Pulmonary artery endothelial cell (primary cell): Measurements from ENCODE around the gene DYNC1I2. TPM values are rescaled to one million over a fixed set of nuclear protein-coding genes. Genes with fewer than 3 reads are reported as not detected.
"Not testable (repeated sequence)": the region's sequence is repeated elsewhere in the genome, so short reads cannot be mapped to it uniquely, and the experiment has no call there.

Experiments
- DNase-seq: peaks from one replicate; pipeline ENCODE4 v3.0.0-alpha.2; 2011; ENCODE audit warnings: low read depth, low spot score
- total RNA-seq: library from RNA; depleted of rRNA; stranded (reverse); fragments of >200 nt; gene quantifications from 2 replicates; pipeline ENCODE4 v1.2.3, GENCODE V29; 2014

Gene DYNC1I2
- total RNA-seq, 1 donor from 2014 or later, result 152 TPM

- DNase-seq, result peak; percentile 73
These were observed 24.8 kb downstream of the DYNC1I2 start for GRCh38 chr2:171712051-171712450.

- DNase-seq, result no peak
These were observed 31.5 kb downstream of the DYNC1I2 start for GRCh38 chr2:171718720-171719119.

GRCh38 chr2:171719660-171720059 is 32.4 kb downstream of the DYNC1I2 start:
- no peak for DNase-seq

GRCh38 chr2:171723716-171724683 is 36.7 kb downstream of the DYNC1I2 start:
- no peak for DNase-seq

- DNase-seq, result no peak
These were observed 39.7 kb downstream of the DYNC1I2 start for GRCh38 chr2:171726847-171727450.

DNA sequence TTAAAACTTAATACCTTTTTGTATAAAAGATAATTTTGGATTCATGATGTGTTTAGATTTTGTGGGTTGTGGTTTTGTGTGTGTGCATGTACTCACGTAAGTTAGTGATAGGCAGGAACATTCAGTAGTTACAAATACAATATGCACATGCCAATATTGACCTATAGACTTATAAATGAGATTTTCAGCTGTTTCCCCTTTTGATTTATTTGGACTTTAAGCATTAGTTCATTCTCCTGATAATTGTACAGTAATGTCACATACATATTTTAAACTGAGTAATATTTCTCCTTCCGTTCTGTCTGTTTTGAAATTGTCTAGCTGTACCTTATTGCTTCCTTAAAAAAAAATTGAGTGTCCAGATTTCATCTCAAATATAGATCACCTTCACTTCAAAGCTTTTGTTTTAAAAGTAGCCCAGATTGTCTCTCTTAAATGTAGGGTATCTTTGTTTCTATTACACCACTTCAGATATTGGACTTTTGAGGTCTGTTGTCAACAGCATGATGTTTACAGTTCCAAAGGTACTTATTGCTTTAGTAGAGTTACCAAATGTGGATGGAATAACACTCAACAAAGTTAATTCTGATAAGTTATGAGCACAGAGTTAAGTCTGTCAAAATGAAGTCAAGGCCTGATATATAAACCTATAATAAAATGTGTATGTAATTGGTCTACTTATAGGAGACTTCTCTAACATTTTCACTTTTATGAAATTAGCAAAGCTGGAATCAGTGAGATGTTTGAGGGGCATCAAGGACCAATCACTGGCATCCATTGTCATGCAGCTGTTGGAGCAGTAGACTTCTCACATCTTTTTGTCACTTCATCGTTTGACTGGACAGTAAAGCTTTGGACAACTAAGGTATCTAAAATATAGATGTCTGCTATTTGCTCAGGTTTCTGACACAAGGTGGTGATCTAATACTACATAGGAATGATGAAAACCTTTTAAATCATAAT is 42.0 kb downstream of the DYNC1I2 start:
- DNase-seq, result no peak

DNA sequence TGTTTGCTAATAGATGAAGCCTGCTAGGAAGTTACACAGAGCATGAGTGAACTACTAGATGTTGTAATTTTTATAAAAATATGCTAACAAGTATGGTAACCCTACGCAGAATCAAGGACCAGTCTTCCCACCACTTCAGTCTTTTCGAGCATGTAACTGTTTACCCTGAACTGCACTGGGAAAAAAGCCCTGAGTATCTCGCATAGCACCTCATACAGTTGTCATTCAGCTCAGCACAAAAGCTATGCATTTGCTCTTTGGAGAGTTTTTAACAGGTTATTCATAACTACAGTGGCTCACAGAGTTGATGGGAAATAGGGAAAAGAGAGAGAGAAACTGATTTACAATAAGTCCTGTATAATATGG is 42.7 kb downstream of the DYNC1I2 start:
- no peak for DNase-seq

DNA sequence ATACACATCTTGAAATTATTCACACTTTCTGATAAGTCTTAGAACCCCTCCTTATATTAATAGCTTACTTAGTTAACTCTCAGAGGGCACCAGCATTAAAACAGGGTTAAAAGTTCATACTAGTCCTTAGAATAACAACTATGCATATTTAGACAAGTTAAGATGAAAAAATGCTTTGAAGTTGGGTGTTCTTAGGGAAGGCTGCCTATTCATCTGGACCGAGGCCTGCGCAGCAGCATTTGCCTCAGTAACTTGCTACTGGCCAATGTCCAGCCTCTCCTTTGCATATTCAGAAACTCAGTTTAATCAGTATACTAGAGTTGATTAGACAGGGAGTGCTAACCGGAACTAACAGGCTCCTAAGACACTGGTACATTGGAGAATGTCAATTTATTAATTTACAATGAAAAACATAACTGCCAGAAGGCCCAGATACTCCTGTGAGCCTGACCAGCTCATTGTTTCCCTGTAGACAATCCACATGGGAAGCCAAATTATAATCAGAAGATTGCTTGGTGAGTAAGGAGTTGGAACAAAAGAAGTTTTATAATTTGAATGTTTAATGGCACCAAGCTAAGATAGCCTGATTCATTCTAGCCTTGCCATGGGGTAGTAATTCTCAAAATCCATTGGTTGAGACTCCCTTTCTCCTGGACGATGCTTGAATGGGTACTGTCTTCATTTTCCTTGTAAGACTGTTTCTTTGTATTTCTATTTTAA is 48.9 kb downstream of the DYNC1I2 start:
- DNase-seq, result no peak

DNA sequence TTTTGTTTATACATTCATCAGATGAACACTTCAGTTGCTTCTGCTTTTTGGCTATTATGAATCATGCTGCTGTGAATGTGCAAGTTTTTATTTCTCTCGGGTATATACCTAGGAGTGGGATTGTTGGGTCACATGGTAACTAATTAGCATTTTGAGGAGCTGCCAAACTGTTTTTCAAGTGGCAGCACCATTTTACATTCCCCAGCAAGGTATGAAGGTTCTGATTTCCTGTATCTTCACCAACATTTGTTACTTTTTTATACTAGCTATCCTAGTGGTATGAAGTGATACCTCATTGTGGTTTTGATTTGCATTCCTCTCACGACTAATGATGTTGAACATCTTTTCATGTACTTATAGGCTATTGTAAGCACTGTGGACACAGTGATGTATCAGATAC is 53.9 kb downstream of the DYNC1I2 start:
- no peak for DNase-seq

GRCh38 chr2:171742760-171743159 is 55.5 kb downstream of the DYNC1I2 start:
- DNase-seq, result no peak

DNA sequence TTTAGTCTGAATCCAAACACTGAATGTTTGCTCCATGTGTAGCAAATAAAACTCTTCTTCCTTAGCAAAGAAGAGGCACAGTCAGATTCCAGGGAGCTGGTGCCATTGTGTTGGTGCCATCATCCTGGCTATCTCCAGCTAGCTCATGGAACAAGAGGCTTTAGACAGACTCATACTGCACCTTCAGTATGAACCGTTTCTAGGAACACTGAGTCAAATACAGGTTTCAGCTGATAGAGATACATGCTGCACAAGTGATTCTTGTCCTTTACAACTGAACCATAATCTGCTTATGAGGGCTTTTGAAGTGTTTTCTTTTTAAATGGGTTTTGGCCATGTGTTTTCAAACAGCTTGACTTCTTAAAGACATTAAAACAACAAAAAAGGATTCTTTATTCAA is 57.9 kb downstream of the DYNC1I2 start:
- no peak for DNase-seq

DNA sequence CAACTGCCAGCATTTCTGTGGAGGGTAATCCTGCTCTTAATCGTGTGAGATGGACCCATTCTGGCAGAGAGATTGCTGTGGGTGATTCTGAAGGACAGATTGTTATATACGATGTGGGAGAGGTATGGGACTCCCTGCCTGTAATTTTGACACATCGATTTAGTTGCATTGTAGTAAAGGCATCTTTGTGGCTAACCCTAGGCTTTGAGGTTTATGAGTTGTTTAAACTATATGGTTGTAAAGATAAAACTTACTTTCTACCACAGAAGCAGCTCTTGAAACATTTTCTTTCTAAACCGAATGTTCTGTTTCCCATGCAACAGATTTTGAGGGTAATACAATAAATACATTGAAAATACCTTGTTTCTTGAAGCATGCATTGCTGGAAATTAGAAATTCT is 58.5 kb downstream of the DYNC1I2 start:
- DNase-seq, result no peak

DNA sequence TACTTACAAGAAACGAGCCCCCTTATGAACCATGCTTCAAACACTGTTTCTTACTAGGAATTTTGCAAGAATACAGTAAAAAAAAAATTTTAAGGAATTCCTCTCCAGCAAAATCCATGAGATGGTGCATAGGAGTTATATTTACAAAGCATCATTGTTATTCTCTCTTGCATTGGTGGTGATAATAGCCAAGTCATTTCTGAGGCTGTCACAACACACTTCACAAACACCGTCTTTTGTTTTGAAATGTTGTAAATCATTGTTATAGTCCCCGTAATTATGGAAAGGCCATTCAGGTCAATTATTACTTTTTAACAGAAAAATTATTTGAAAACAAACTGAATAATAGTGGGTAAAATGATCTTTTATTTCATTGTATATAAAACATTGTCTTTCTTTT is 60.1 kb downstream of the DYNC1I2 start:
- no peak for DNase-seq

DNA sequence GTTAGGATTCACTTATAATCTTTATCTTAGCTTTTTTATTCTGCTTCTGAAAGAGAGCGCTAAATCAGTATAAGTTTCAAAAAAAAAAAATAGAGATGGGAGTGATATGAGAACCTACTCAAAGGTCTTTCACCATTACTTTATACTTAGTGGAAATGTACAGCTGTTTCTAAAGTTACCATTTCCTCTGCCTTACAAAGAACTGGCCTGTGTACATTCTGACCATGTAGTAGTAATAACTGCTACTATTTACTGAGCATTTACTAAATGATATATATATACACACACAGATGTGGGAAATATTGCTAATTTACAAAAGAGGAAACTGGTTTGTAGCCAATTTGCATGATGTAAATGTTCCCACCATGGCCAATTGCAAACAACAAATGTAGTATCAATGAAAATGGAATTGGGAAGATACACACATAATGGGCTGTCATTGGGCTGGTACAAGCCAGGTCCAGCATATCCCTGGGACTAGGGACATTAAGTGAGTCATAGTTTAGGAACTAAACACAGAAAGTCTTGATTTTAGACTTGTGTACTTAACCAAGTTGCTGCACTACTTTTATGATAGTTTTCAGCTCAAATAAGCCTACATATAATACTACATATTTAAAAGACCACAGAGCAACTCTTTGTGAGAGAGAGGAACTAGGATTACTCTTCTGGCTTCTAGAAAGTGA is 67.1 kb downstream of the DYNC1I2 start:
- no peak for DNase-seq

- DNase-seq, result not testable (repeated sequence)
These were observed 71.5 kb downstream of the DYNC1I2 start for GRCh38 chr2:171758762-171759161.

DNA sequence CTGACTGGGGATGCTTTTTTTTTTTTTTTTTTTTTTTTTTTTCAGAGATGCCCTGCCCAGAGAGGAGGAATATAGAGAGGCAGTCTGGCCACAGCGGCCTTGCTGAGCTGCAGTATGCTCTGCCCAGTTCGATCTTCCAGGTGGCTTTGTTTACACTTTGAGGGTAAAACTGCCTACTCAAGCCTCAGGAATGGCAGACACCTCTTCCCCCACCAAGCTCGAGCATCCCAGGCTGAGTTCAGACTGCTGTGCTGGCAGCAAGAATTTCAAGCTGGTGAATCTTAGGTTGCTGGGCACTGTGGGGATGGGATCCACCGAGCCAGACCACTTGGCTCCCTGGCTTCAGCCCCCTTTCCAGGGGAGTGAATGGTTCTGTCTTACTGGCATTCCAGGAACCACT is 73.9 kb downstream of the DYNC1I2 start:
- DNase-seq, result not testable (repeated sequence)

DNA sequence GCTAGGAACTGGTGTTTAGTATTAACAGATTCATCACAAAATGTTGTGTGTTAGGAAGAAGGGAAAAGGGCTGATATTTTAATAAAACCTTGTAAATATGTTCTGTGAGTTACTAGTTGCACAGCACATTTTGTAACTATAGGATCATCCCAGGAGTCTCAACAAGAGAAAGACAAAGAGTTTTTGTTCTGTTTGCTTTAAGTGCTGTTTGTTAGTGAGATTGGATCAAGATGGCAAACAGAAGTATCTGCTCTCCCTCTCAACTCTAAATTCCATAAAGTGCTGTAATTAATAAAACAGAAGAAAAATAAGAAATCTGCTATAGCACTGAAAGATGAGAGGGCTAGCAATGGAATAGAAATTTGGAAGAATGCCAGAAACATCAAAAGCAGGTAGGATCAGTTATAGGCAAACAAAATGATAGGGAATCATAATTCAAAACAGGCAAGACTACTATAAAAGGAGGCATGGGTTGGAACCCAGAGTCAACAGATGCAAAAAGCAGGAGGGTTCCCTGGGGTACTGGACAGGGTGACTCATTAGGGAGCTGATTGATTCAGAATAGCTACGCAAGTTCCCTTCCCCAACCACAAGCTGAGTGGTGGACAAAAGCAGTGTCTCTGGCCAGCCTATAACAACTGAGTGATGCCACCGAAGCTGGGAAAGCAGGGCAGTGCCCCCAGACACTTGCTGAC is 75.8 kb downstream of the DYNC1I2 start:
- DNase-seq, result no peak

GRCh38 chr2:171763602-171764001 is 76.3 kb downstream of the DYNC1I2 start:
- no peak for DNase-seq

- DNase-seq, result no peak
These were observed 84.2 kb downstream of the DYNC1I2 start for GRCh38 chr2:171771463-171771862.

- DNase-seq, result no peak
These were observed 85.1 kb downstream of the DYNC1I2 start for GRCh38 chr2:171772373-171772772.
